IPS DF 6.9 (cell line): Measurements from ENCODE around the gene GPR33.

ENCODE experiments used
- DNase-seq: peaks from one replicate; pipeline ENCODE4 v3.0.0-alpha.2; 2013; ENCODE audit warnings: low read depth, low spot score
- H3K27ac ChIP-seq: one replicate; pipeline ENCODE4 v1.5.1; 2013; ENCODE audit warnings: low read length, control low read depth
- H3K27me3 ChIP-seq: 2 replicates; pipeline ENCODE4 v1.6.1; 2013; ENCODE audit warnings: mild to moderate bottlenecking, low read length; ENCODE audit not compliant: control insufficient read depth, insufficient read depth
- H3K36me3 ChIP-seq: 2 replicates; pipeline ENCODE4 v1.6.1; 2013; ENCODE audit warnings: low read length; ENCODE audit not compliant: control insufficient read depth, insufficient read depth
- H3K4me1 ChIP-seq: 2 replicates; pipeline ENCODE4 v1.6.1; 2013; ENCODE audit warnings: low read length; ENCODE audit not compliant: control insufficient read depth, insufficient read depth
- H3K4me3 ChIP-seq: 2 replicates; pipeline ENCODE4 v1.5.1; 2013; ENCODE audit warnings: mild to moderate bottlenecking, low read length
- H3K9me3 ChIP-seq: 2 replicates; pipeline ENCODE4 v1.6.1; 2013; ENCODE audit warnings: low read length, inconsistent platforms; ENCODE audit not compliant: control insufficient read depth, insufficient read depth
- WGBS: extraction: QIAGEN DNeasy Blood & Tissue Kit; methylation state at CpG from one replicate; pipeline ENCODE4 v1.1.7; 2013; ENCODE audit warnings: mixed read lengths, missing lambda C conversion rate; ENCODE audit not compliant: insufficient read length, insufficient coverage; 5-methylcytosine and 5-hydroxymethylcytosine counted together

Gene GPR33

GRCh38 chr14:31487886-31488285 lies at the start of gene GPR33:
TSS of gene GPR33 (minus strand) at chr14:31488039. CDS start at chr14:31483965, 4,074 bp downstream.
- no peak within 1 kb of the TSS for H3K4me3 ChIP-seq
- H3K9me3 ChIP-seq = no peaks in the 10 kb centered on the region
- no CpG with 5 or more reads among the region's 1 CpG for WGBS
- H3K36me3 ChIP-seq = no peaks in the 10 kb centered on the region
- H3K27ac ChIP-seq = no peak within 1 kb of the TSS
- H3K27me3 ChIP-seq = no peaks in the 10 kb centered on the region
- DNase-seq = no peak
- H3K4me1 ChIP-seq = no peaks in the 10 kb centered on the region

GRCh38 chr14:31536201-31536960 lies 48.5 kb upstream of the GPR33 start:
- WGBS = no CpG with 5 or more reads among the region's 5 CpGs
- Histone ChIP-seq H3K9me3 (no peaks in the 10 kb centered on the region), H3K36me3 (no peaks in the 10 kb centered on the region), H3K4me3 (no peak overlapping the region), H3K4me1 (no peaks in the 10 kb centered on the region), H3K27me3 (no peaks in the 10 kb centered on the region), H3K27ac (no peak overlapping the region)
- DNase-seq = no peak

- no CpG with 5 or more reads among the region's 7 CpGs for WGBS
Measured at GRCh38 chr14:31530136-31530535, 42.3 kb upstream of the GPR33 start.

GRCh38 chr14:31529053-31529452 lies 41.2 kb upstream of the GPR33 start:
- H3K36me3 ChIP-seq = no peaks in the 10 kb centered on the region
- no peaks in the 10 kb centered on the region for H3K27me3 ChIP-seq
- no peaks in the 10 kb centered on the region for H3K9me3 ChIP-seq
- no peak for DNase-seq
- H3K27ac ChIP-seq = no peak overlapping the region
- no CpG with 5 or more reads among the region's 1 CpG for WGBS
- no peak overlapping the region for H3K4me3 ChIP-seq
- no peaks in the 10 kb centered on the region for H3K4me1 ChIP-seq

More at GRCh38 chr14:31530136-31530535, 42.3 kb upstream of the GPR33 start:
- Histone ChIP-seq H3K9me3 (no peaks in the 10 kb centered on the region), H3K27ac (no peak overlapping the region), H3K36me3 (no peaks in the 10 kb centered on the region), H3K4me3 (no peak overlapping the region), H3K27me3 (no peaks in the 10 kb centered on the region), H3K4me1 (no peaks in the 10 kb centered on the region)
- no peak for DNase-seq

GRCh38 chr14:31527546-31527945 lies 39.7 kb upstream of the GPR33 start:
- no peaks in the 10 kb centered on the region for H3K4me1 ChIP-seq
- H3K36me3 ChIP-seq = no peaks in the 10 kb centered on the region
- H3K27me3 ChIP-seq = no peaks in the 10 kb centered on the region
- WGBS = no CpG with 5 or more reads among the region's 8 CpGs
- no peak overlapping the region for H3K4me3 ChIP-seq
- no peak overlapping the region for H3K27ac ChIP-seq
- H3K9me3 ChIP-seq = no peaks in the 10 kb centered on the region
- no peak for DNase-seq

GRCh38 chr14:31527087-31527486 lies 39.2 kb upstream of the GPR33 start:
- no peaks in the 10 kb centered on the region for H3K4me1 ChIP-seq
- DNase-seq = no peak
- no peaks in the 10 kb centered on the region for H3K27me3 ChIP-seq
- no peaks in the 10 kb centered on the region for H3K9me3 ChIP-seq
- no peak overlapping the region for H3K4me3 ChIP-seq
- no peak overlapping the region for H3K27ac ChIP-seq
- no CpG with 5 or more reads among the region's 33 CpGs for WGBS
- H3K36me3 ChIP-seq = no peaks in the 10 kb centered on the region

- no peaks in the 10 kb centered on the region for H3K27me3 ChIP-seq
- H3K4me3 ChIP-seq = no peak overlapping the region
- no peaks in the 10 kb centered on the region for H3K36me3 ChIP-seq
- H3K9me3 ChIP-seq = no peaks in the 10 kb centered on the region
- no peaks in the 10 kb centered on the region for H3K4me1 ChIP-seq
- DNase-seq = no peak
- no CpG with 5 or more reads among the region's 1 CpG for WGBS
- no peak overlapping the region for H3K27ac ChIP-seq
Measured at GRCh38 chr14:31510855-31511254, 23.0 kb upstream of the GPR33 start.

- Histone ChIP-seq H3K4me1 (no peaks in the 10 kb centered on the region), H3K4me3 (no peak overlapping the region), H3K9me3 (no peaks in the 10 kb centered on the region), H3K27me3 (no peaks in the 10 kb centered on the region), H3K36me3 (no peaks in the 10 kb centered on the region), H3K27ac (no peak overlapping the region)
- no peak for DNase-seq
Measured at GRCh38 chr14:31510222-31510621, 22.4 kb upstream of the GPR33 start.

GRCh38 chr14:31508135-31508534 lies 20.3 kb upstream of the GPR33 start:
- Histone ChIP-seq H3K27me3 (no peaks in the 10 kb centered on the region), H3K4me1 (no peaks in the 10 kb centered on the region), H3K36me3 (no peaks in the 10 kb centered on the region), H3K4me3 (no peak overlapping the region), H3K27ac (no peak overlapping the region), H3K9me3 (no peaks in the 10 kb centered on the region)
- DNase-seq = no peak
- no CpG with 5 or more reads among the region's 5 CpGs for WGBS

- no peak for DNase-seq
- H3K27ac ChIP-seq = no peak overlapping the region
- H3K36me3 ChIP-seq = no peaks in the 10 kb centered on the region
- no peaks in the 10 kb centered on the region for H3K27me3 ChIP-seq
- no peaks in the 10 kb centered on the region for H3K4me1 ChIP-seq
- no peaks in the 10 kb centered on the region for H3K9me3 ChIP-seq
- WGBS = no CpG with 5 or more reads among the region's 1 CpG
- H3K4me3 ChIP-seq = no peak overlapping the region
Measured at GRCh38 chr14:31505411-31505810, 17.6 kb upstream of the GPR33 start.

- Histone ChIP-seq H3K4me3 (no peak overlapping the region), H3K27me3 (no peaks in the 10 kb centered on the region), H3K27ac (no peak overlapping the region), H3K4me1 (no peaks in the 10 kb centered on the region), H3K36me3 (no peaks in the 10 kb centered on the region), H3K9me3 (no peaks in the 10 kb centered on the region)
- no peak for DNase-seq
- WGBS = no CpG with 5 or more reads among the region's 2 CpGs
Measured at GRCh38 chr14:31501870-31502269, 14.0 kb upstream of the GPR33 start.
